ENCODE results near the gene XK. TPM values are rescaled to one million over a fixed set of nuclear protein-coding genes. Genes with fewer than 3 reads are reported as not detected.

XK gene
- total RNA-seq, 1 experiment from 2014 or later, result 0.30 TPM

- TF ChIP-seq EZH2 (IDR thresholded peaks at IDR 0.05; ENCODE audit: borderline replicate concordance, low read depth, low read length, poor library complexity, severe bottlenecking), result no peak
- TF ChIP-seq CTCF (conservative IDR thresholded peaks at IDR 0.05; ENCODE audit: low read depth, low read length), result no peak
- ChIA-PET CTCF (no interaction called here), POLR2A (ENCODE audit: low non-redundant PET) (no interaction called here)
- H3K27me3 ChIP-seq (replicated peaks; ENCODE audit: insufficient read depth, low read depth, low read length, poor library complexity), result no peaks in the 10 kb centered on the region
- H3K27ac ChIP-seq (ENCODE audit: low read depth, low read length, poor library complexity, severe bottlenecking), result no peak overlapping the region
- DNase-seq (ENCODE audit: low spot score), result no peak
- H3K36me3 ChIP-seq (ENCODE audit: insufficient read depth, low read length, poor library complexity, severe bottlenecking), result no peaks in the 10 kb centered on the region
- no peaks in the 10 kb centered on the region for H3K4me1 ChIP-seq (ENCODE audit: insufficient read depth, low read length, poor library complexity, severe bottlenecking)
- H3K4me3 ChIP-seq (ENCODE audit: low read depth, low read length, poor library complexity, severe bottlenecking), result no peak overlapping the region
- H3K9me3 ChIP-seq (ENCODE audit: low read depth, low read length, poor library complexity, severe bottlenecking), result no peaks in the 10 kb centered on the region
- intact Hi-C loops (cut with micrococcal nuclease; ENCODE audit: unreplicated experiment), result no loop called here
- no TSS peak for BruUV-seq (replicated peaks)
Measured at GRCh38 chrX:37658343-37659030, 27.1 kb upstream of the XK start.

GRCh38 chrX:37659047-37659446 is 26.5 kb upstream of the XK start:
- POLR2A ChIA-PET (ENCODE audit: low non-redundant PET), result interaction anchor here (0.6 kb wide), 1 partner anchor 56 kb away, joined by 3 read pairs; no protein-coding TSS in a partner anchor
- no peak for TF ChIP-seq CTCF (conservative IDR thresholded peaks at IDR 0.05; ENCODE audit: low read depth, low read length)
- no peak for TF ChIP-seq EZH2 (IDR thresholded peaks at IDR 0.05; ENCODE audit: borderline replicate concordance, low read depth, low read length, poor library complexity, severe bottlenecking)
- DNase-seq (ENCODE audit: low spot score), result no peak
- BruUV-seq (replicated peaks), result no TSS peak
- no peaks in the 10 kb centered on the region for H3K4me1 ChIP-seq (ENCODE audit: insufficient read depth, low read length, poor library complexity, severe bottlenecking)
- H3K36me3 ChIP-seq (ENCODE audit: insufficient read depth, low read length, poor library complexity, severe bottlenecking), result no peaks in the 10 kb centered on the region
- H3K27ac ChIP-seq (ENCODE audit: low read depth, low read length, poor library complexity, severe bottlenecking), result no peak overlapping the region
- H3K27me3 ChIP-seq (replicated peaks; ENCODE audit: insufficient read depth, low read depth, low read length, poor library complexity), result no peaks in the 10 kb centered on the region
- intact Hi-C loops (cut with micrococcal nuclease; ENCODE audit: unreplicated experiment), result no loop called here
- no peak overlapping the region for H3K4me3 ChIP-seq (ENCODE audit: low read depth, low read length, poor library complexity, severe bottlenecking)
- H3K9me3 ChIP-seq (ENCODE audit: low read depth, low read length, poor library complexity, severe bottlenecking), result no peaks in the 10 kb centered on the region
- CTCF ChIA-PET, result no interaction called here

- Histone ChIP-seq H3K36me3 (ENCODE audit: insufficient read depth, low read length, poor library complexity, severe bottlenecking) (no peaks in the 10 kb centered on the region), H3K27me3 (replicated peaks; ENCODE audit: insufficient read depth, low read depth, low read length, poor library complexity) (no peaks in the 10 kb centered on the region), H3K4me1 (ENCODE audit: insufficient read depth, low read length, poor library complexity, severe bottlenecking) (no peaks in the 10 kb centered on the region), H3K27ac (ENCODE audit: low read depth, low read length, poor library complexity, severe bottlenecking) (no peak overlapping the region), H3K4me3 (ENCODE audit: low read depth, low read length, poor library complexity, severe bottlenecking) (no peak overlapping the region), H3K9me3 (ENCODE audit: low read depth, low read length, poor library complexity, severe bottlenecking) (no peaks in the 10 kb centered on the region)
- CTCF ChIA-PET, result no interaction called here
- DNase-seq (ENCODE audit: low spot score), result no peak
- TF ChIP-seq EZH2 (IDR thresholded peaks at IDR 0.05; ENCODE audit: borderline replicate concordance, low read depth, low read length, poor library complexity, severe bottlenecking), result no peak
- no peak for TF ChIP-seq CTCF (conservative IDR thresholded peaks at IDR 0.05; ENCODE audit: low read depth, low read length)
- POLR2A ChIA-PET (ENCODE audit: low non-redundant PET), result no interaction called here
- BruUV-seq (replicated peaks), result no TSS peak
- intact Hi-C loops (cut with micrococcal nuclease; ENCODE audit: unreplicated experiment), result no loop called here
Measured at GRCh38 chrX:37662181-37662580, 23.4 kb upstream of the XK start.
